Measurements from ENCODE around the gene SMIM32.

The SMIM32 gene

GRCh38 chr5:136206361-136206760 lies 13.4 kb upstream of the SMIM32 start:
- DNase-seq, result no peak

DNA sequence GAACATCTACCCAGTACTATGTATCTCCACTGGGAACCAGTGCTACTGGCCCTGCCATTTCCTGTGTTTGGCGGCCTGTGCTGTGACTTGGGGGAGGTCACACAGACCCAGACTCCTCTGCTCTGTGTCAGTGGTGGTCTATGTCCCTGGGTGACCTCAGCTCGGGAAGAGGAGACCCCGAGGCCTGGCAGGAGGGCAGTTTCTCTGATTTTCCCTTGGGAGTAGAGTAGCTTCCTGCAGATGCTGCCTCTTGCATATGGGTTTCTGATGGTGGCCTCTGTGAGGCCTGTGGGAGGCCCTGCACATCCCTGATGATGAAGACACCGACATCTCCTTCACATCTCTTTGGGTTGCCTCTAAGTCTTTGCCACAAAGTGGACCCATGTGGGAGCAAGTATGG lies 13.0 kb upstream of the SMIM32 start:
- no peak for DNase-seq

DNA sequence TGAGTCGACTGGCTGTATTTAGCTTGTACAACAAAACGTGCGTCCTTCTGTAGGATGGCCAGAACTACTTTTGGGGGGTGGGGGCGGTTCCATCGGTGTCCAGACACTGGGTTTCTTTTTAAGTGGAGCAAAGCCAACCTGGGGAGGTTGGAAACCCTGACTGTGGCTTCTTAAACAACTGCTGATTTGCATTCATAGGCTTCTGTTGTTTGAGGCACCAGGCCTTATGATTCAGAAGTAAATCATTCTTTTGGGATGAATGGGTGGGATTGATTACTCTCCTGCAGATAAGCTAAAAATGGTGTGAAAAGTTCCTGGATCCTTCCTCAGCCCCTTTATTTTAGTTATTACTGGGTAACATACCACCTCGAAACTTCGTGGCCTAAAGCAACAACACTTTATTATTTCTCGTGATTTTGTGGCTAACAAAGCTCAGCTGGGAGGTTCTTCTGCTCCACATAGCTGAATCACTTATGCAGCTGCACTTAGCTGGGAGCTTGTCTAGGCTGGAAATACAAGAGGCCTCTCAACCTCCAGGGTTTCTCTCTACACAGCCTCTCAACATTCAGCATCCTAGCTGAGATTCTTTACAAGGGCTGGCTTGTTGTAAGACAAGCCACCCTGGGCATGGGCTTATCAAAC lies 12.2 kb upstream of the SMIM32 start:
- no peak for DNase-seq

- no peak for DNase-seq
Measured at GRCh38 chr5:136203303-136203922, 10.5 kb upstream of the SMIM32 start.

- DNase-seq, result no peak
Measured at GRCh38 chr5:136202469-136203205, 9.7 kb upstream of the SMIM32 start.

GRCh38 chr5:136201870-136202269 lies 8.9 kb upstream of the SMIM32 start:
- DNase-seq, result no peak

GRCh38 chr5:136200761-136201160 lies 7.8 kb upstream of the SMIM32 start:
- no peak for DNase-seq

GRCh38 chr5:136200130-136200529 lies 7.2 kb upstream of the SMIM32 start:
- no peak for DNase-seq

DNA sequence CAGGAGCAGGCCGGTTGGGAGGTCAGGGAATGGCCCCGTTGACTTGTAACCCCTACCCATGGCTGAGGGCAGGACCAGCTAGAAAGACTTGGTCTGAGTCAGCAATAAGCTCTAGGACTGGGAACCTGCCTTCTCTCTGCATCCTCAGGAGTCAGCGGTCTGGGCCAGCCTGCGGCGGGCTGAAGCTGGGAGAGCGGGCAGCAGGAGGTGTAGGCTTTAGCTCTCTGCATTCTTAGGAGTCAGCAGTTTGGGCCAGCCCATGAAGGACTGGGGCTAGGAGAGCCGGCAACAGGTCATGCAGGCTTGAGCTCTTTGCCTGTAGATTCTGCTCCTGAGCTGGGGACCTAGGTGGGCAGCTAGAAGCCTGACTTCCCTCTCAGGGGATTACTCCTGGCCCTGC lies 6.4 kb upstream of the SMIM32 start:
- no peak for DNase-seq

DNA sequence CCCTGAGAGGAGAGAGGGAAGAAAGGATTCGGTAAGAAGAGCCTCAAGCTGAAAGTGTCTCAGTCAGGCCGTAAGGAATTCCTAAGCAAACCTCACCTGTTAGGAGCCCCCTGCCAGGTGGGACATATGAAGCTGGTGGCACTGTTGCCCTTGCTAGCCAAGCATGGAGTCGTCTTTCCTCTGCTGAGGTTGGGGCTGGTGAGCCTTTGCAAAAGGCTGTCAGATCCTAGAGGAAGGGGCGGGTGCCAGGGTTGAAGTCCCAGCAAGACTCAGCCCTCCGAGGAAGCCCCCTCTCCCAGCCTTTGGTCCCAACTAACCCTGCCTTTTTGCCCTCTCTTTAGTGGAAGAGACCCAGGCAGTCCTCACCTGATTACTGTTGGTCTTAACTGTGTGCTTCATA lies 5.5 kb upstream of the SMIM32 start:
- no peak for DNase-seq

- DNase-seq, result no peak
Measured at GRCh38 chr5:136197462-136198142, 4.6 kb upstream of the SMIM32 start.

GRCh38 chr5:136195971-136196820 lies 3.2 kb upstream of the SMIM32 start:
- DNase-seq, result no peak

DNA sequence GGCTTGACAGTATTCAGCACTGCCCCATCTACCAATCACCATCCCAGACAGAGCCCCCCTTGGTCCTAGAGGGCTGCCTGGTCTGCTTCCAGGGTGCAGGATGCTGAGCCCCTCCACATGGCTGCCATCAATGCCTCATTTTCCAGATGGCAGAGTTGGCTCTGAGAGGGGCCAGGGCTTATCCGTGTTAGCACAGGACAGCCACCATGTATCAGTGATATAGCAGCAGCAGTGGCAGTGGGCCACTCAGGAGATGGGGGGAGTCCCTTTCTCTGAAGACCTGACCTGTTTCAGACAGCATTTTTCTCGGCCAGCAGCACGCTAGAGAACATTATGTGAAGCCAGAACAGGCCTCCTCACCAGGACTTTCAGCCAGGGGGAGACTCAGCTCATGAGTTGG lies 1.6 kb upstream of the SMIM32 start:
- no peak for DNase-seq

DNA sequence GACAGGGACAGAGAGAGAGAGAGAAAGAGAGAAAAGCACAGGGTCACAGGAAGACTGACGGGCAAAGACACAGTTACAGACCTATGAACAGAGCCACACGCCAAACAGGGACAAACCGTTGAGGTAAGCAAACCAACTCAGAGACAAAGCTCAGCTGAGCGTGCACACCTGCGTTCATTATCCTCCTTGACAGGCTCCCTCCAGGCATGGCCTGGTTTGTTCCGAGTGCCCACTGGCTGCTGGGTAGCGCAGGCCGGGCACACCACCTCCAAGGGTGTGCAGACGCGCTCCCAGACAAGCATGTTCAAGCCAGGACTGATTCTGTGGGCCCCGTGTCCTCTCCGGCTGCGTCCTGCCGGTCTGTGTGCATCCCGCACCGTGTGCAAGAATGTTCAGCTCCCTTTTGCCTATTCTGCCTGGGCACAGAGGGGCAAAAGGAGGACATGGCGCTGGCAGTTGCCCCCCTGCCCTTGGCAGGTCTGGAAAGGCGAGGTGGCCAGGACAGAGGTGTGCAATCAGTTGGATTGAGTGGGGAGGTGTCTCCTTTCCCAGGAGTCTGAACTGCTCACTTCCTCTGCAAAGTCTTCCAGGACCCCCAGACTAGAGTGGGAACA lies 467 bp upstream of the SMIM32 start:
- DNase-seq, result no peak

GRCh38 chr5:136192015-136192525 lies 892 bp downstream of the SMIM32 start:
- DNase-seq, result no peak

GRCh38 chr5:136191304-136192014 lies 1.5 kb downstream of the SMIM32 start:
- no peak for DNase-seq

GRCh38 chr5:136190904-136191303 lies 2.1 kb downstream of the SMIM32 start:
- no peak for DNase-seq

DNA sequence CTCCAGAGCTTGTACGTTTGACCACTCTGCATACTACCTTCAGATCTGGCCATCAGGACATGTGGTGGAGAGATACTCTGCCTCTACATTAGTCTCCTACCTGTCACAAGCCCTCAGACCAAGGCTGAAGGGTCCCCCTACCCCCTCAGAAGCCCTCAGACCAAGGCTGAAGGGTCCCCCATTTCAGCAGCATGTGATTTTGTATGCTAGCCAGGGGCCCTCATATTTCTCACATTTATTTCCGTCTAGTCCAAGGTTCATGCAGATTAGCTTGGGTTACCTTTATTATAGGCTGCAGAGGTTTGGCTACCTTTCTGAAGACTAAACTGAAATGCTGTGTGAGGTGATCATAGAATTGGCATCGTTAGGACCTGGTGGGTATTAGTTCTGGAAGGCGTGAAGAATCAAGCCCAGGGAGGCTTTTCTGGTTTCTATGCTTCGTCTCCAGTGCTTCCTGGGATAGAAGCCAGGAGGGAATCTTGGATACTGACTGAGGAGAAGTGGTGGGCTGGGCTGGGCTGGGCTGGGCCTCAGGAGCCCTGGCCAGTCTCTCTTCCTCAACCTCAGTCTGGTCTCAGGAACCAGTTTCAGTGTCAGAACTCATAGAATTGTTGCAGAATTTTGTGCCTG lies 2.8 kb downstream of the SMIM32 start:
- DNase-seq, result no peak

DNA sequence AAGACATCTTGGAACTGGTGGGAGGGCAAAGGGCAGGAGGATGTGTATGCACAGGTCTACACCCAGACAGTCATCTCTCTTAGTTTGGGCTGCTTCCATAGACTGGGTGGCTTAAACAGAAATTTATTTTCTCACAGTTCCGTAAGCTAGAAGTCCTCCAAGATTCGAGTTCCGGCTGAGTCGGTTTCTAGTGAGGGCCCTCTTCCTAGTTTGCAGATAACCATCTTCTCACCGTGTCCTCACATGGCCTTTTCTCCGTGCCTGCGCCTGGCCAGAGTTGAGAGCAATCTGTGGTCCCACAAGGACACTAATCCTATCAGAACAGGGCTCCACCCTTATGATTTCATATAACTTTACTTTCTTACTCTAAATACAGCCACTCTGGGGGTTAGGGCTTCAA lies 4.1 kb downstream of the SMIM32 start:
- no peak for DNase-seq

GRCh38 chr5:136186796-136187195 lies 6.2 kb downstream of the SMIM32 start:
- no peak for DNase-seq
